GM18873 (cell line): ENCODE measurements around the gene RMND1.
"Not testable (repeated sequence)": the region's sequence is repeated elsewhere in the genome, so short reads cannot be mapped to it uniquely, and the experiment has no call there.

Source experiments
- ATAC-seq: cut with Tn5 transposase; IDR thresholded peaks from one replicate; pipeline ENCODE4 v1.9.1; 2021; ENCODE audit warnings: mild to moderate bottlenecking, moderate library complexity, moderate number of reproducible peaks; ENCODE audit not compliant: unreplicated experiment, low FRiP score

Gene RMND1

DNA sequence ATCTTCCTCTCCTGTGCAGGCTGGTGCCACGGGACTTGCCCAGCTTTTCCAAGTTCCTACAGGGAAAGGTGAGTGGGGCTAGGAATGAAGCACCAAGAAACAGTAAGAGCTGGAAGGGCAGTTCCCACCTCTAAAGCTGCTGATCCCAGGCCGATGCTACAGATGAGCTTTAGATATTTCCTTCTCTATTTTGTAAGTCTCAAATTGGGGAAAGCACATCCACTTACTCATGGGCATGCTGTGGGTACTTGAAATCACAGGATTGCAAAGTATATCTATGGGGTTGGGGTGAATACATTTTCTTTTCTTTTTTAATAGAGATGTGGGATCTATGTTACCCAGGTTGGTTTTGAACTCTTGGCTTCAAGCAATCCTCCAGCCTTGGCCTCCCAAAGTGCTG, 63.7 kb downstream of the RMND1 start:
- no peak for ATAC-seq

DNA sequence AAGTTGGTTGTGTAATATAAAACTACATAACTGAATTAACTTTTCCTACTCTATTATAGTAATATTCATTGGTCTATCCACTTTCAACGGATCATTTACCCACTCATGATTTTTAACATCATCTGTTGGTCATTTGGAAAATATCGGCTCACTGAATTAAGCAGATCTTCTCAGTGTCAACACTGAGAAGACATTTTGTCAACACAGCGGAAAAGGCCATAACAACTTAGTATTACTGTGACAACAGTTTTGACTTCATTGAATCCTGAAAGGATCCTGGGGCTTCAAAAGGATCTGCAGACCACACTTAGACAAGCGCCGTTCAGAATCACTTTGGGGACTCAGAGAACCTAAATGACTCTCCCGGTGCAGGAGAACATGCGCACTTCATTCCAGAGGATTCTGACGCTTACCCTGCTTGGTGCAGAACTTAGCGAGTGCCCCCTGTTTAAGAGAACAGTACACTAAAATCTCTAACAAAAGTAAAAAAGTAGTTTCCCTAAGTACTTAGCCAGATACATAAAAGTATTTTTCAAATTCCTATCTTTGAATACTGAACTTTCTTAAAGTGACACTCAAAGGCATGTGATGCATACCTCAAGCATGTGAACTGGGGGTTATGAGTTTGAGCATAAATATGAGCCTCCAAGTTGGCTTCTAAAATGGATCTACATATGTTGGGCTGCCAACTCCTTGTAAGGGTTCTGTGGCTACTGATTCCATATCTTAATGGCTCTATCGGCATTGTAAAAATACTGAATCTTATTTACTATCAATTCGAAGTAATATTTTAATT, 64.6 kb downstream of the RMND1 start:
- ATAC-seq = no peak

DNA sequence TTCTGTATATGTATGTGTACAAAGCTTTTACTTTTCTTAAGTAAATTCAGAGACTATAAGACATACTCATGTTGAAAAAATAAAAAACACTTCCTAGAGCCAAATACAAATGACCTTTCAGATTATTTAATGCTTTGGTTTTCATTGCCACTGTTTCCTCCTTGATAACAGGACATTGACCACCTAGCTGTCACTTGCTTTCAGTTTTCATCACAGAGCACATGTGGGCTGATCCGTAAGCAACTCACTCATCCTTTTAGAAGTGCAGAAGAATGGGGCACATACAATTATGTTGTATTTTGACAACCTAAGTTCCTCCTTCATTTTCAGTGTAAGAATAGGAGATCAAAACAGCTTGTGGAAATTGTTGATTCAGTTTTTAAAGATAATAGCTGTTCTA, 66.7 kb downstream of the RMND1 start:
- no peak for ATAC-seq

DNA sequence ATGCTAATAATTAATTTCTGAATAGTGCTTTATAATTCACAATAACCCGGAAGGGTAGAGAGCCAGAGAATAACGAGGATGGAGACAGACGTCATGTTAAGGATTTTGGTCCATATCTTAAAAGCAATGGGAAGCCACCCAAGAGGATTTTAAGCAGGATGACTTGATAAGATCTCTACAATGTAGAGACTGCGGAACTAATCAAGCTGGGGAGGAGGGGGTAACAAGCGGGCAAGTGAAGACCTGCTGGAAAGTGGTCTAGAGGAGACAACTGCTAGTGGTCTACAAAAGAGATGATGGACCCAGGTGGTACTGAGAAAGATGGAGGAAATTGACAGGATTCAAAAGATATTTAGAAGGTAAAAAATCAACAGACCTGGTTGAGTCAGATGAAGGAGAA, 67.8 kb downstream of the RMND1 start:
- ATAC-seq = no peak

DNA sequence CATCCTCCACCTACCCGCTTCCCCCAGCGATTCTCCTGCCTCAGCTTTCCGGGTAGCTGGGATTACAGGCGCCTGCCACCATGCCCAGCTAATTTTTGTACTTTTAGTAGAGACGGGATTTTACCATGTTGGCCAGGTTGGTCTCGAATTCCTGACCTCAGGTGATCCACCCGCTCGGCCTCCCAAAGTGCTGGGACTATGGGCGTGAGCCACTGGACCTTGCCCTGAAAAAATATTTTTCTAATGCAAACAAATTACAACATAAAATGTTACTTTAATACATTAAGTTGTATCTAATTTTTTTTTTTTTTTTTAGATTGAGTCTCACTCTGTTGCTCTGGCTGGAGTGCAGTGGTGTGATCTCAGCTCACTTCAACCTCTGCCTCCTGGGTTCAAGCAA, 69.3 kb downstream of the RMND1 start:
- ATAC-seq = not testable (repeated sequence)

DNA sequence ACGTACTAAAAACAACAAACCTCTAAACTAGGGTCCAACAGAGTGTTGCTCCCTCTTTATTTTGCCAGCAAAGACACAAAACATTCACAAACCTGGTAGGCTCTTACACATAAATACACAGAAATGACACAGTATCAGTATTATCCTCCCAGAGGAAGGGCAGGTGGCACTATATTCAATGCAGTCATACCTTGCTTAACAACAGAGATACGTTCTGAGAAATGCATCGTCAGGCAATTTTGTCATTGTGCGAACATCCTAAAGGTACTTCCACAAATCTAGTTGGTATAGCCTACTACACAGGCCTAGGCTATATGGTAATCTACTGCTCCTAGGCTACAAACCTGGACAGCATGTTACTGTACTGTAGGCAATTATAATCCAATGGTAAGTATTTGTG, 70.2 kb downstream of the RMND1 start:
- ATAC-seq = no peak

DNA sequence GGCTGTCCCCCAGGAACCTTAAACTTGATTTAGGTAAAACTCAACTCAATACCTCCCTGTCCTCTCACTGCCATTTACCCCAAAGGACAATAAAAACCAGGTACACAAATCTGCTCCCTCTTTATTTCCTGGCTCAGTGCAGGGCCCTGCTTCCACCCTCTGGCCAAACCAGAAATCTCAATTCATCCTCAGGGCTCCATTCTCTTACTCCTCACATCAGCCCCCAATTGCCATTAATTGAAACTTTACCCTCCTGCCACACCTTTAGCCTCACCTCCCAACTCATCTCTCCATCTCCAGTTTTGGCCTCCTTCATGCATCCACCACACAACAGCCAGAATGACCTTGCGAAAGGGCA, 71.1 kb downstream of the RMND1 start:
- no peak for ATAC-seq

DNA sequence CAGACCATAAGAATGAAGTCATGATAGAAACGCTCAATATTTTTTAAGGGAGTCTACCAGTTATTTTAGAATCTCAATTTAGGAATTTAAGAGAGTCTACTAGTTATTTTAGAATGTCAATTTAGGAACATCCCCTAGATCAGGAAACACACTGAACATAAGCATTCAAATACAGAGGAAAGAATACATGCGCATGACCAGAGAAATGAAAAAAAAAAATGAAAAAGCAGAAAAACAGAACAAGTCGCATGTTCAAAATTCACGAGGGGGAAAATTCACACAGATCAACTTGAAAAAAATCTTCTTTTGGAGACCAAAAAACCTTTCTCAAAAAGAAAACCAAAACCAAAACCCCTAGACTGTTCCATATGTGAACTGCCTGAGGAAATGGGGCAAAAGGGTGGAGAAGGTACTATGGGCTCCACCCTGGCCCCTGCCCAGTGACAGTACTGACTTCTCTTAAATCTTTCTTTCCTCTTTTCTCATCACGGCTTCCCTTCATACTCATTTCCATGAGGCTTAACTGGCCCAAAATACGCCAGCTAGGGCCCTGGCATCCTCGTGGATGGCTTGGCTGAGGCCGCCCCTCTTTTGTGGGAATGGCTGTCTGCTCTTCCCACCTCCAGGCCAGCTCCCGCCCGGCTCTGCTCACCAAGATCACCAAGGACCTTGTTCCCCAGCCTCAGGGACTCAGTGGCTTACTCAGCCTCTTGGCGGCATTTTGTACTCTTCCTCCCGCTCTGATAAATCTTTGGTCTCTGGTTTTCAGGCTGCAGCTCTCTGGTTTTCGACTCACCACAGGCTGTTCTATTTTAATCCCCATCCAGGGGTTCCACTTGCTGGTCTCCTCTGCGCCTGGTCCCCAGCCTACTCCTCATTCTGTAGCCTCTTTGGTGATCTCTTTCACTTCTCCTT, 71.7 kb downstream of the RMND1 start:
- ATAC-seq = no peak

DNA sequence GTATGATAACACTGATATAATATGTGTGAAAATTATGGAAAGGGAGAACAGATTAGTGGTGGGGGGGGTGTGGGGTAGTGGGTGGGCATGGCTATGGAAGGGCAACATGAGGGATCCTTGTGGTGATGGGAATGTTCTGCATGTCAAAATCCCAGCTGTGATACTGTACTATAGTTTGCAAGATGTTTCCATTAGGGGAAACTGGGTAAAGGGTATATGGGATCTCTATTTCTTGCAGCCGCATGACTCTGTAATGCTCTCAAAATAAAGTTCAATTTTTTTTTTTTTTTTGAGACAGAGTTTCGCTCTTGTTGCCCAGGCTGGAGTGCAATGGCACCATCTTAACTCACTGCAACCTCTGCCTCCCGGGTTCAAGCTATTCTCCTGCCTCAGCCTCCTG, 74.8 kb downstream of the RMND1 start:
- no peak for ATAC-seq

DNA sequence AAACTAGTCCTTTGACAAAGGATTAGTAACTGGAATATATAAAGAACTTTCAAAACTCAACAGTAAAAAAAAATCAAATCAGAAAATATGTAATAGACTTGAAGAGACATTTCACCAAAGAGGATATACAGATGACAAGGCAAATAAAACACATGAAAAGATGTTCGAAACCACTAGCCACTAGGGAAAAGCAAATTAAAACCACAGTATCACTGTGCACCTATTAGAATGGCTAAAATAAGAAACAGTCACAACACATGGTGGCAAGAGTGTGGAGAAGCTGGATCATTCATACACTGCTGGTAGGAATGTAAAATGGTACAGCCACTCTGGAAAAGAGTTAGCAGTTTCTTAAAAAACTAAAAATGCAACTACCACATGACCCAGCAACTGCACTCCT, 75.5 kb downstream of the RMND1 start:
- no peak for ATAC-seq

DNA sequence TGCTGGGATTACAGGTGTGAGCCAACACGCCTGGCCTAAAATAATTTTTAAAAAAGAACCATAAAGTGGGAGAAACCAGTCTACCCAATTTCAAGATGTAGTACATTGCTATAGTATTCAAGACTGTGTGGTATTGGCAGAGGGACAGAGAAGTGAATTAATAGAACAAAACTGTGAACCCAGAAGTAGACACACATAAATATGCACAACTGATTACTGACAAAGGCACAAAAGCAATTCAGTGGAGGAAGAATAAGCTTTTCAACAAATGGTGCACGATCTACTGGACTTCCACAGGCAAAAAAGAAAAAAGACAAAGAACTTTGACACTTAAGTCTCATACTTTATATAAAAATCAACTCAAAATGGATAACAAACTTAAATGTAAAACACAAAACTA, 76.1 kb downstream of the RMND1 start:
- ATAC-seq = no peak

DNA sequence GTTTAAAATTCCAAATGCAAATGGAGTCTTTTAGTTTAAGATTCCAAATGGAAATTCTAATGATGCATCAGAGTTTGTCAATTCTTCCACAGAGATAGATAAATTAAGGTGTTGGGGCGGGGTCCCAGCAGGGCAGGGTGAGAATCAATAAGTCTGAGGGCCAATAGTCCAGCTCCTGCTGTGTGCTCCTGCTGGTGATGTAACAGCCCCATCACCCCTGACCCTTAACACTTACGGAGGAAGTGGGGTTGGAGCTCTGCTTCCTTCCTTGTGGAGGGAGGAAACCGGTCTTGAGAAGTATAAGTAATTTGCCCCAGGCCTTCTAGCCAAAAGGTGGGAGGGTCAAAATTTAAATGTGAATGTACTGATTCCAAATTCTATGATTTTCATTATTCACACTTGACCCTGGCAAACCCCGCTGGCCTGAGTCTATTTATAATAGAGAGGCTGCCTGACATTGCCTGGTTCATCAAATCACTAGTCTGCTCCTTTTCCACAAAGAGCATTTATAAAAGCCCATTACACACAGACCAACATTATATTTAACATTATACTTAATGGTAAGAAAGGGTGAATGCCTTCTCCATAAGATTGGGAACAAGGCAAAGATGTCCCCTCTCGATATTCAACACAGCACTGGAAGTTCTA, 77.8 kb downstream of the RMND1 start:
- ATAC-seq = no peak

DNA sequence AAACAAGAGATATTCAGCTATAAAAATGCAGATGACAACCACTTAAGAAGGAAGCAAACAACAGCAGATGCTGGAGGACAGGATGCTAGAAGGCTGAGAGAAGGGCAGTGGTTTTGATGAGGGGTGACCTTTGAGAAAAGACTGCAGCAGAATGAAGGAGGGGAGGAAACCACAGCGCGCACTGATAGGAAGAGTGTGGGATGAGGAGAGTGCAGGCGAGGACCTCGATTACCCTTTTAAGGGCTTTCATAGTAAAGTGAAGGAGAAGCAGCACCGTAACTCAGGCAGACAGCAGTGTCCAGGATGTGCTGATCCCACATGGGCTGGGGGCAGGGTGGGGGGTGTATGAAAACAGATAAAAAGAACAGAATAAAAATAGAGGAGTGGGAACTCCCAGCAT, 79.8 kb downstream of the RMND1 start:
- no peak for ATAC-seq

DNA sequence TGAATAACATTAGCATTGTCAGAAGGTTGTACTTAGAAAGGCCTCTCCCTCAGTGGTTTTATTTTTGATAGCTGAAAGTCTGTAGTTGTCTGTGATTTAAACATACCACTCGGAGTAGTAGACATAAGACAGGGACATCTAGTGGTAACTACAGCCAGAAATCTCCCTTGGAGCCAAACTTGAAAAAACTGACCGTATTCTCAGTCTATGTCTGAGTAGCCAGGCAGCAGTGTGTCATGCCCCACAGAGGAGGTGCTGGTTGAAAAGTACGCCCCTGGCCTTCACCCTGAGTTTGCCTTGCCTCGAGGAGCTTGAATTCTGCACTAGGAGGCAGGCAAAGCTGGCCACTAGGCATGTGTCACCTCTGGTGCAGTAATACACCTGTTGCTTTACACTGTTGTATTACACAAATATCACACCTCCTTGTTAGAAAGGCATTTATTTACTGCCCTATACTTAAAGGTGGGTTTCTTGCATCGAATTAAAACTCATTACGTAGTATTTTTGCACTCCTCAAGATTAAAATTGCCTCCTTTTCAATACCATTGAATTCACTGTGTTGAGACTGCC, 81.3 kb downstream of the RMND1 start:
- no peak for ATAC-seq

DNA sequence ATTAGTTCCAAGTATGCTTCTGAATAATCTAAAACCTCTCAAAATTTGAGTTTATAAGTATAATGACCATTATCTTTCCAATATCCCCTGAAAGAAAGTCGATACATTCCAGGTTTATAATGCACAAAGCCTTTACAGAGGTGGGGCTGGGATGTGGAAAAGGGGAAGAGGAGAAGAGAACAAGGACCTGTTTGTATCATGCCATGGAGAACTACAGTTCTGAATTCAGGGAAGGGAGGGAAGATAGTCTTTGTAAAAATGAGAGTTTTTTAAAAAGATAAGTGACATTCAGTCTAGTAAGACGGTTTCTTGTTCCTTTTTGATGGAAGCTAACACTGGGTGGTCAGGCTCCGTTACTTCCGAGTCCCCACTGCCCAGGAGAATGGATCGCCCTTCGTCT, 86.7 kb downstream of the RMND1 start:
- ATAC-seq = no peak

DNA sequence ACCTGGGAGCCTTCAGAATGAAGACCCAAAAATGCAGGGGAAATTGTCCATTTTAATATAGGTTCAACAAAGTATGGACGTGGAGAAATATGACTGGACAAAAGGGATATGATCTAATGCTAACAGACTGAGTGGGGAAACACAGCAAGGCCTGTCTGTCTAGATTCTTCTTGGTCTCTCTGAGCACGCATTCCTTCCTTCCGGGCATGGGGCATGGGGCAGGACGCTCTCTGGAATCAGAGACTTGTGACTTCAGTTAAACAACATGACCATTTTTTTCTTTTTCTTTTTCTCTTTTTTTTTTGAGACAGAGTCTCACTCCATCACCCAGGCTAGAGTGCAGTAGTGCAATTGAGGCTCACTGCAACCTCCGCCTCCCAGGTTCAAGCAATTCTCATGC, 92.4 kb downstream of the RMND1 start:
- no peak for ATAC-seq

DNA sequence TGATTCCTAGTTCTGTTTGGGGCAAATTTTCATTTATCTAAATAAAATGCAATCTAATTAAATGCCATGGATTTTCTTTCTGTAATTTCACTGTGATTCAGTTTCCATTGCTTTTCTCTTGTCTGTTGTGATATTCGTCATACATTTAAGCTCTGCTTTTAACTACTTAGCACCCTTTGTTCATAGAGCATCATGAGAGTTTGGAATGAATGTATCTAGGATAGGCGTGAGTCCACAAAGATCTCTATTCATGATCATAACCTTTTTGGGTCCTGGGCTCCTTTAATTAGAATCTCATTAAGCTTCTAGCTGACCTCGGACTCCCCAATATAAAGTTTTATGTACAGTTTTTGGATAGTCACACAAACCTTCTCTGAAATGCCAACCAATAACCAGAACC, 93.5 kb downstream of the RMND1 start:
- no peak for ATAC-seq

DNA sequence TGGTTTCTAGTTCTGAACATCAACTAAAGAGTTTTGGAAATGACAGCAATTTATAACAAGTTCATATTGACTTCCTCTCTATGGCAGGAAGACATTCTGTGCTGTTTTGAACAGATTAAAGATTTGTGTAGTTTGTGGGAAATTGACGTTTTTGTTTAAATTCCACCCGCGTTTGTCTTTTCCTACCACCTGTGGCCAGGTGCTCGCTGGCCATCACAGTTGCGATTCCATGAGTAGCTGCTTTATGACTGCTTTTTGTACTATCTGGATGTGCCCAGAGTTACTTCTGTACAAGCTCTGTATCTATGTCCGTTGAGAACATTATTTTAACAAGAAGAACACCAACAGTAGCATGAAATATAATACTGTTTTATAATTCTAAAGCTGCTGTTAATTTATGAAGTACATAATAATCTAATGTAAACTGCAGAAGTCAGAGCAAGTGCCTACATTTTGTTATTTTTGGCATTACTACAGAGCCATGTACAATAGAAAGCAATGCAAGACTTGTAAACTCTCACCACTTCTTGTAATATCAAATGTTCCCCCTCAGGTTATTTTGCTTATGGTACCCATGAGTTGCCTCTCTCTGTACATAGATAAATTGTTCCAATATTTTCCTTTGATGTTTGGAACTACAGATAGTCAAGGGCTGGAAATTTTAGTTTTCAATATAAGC, 94.0 kb downstream of the RMND1 start:
- ATAC-seq = no peak

DNA sequence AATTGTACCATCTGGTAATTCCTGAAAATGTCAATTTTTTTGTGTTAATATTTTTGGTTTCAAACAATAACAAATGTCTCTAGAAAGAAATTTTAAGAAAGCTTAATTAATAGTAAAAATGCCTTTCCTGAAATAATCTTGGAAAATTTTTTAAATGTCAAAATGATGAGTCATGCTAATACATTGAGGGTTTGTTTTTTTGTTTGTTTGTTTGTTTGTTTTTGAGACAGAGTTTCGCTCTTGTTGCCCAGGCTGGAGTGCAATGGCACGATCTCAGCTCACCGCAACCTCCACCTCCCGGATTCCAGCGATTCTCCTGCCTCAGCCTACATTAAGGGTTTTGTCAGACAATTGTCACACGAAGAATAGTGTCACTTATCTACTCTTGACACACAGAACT, 94.9 kb downstream of the RMND1 start:
- not testable (repeated sequence) for ATAC-seq
